GM12878 (cell line): ENCODE data around the gene ELMO3. TPM values are rescaled to one million over a fixed set of nuclear protein-coding genes. Genes with fewer than 3 reads are reported as not detected.

Source experiments
- BACH1 ChIP-seq: fragments of 450-650 bp; IDR thresholded peaks from 2 replicates; pipeline ENCODE4 v1.6.1; 2017; ENCODE audit warnings: mild to moderate bottlenecking, borderline replicate concordance
- CHD2 ChIP-seq: IDR thresholded peaks from 2 replicates; pipeline ENCODE4 v1.6.1; 2011; ENCODE audit warnings: low read depth, low read length, improper control_type of control experiment, borderline replicate concordance
- CREM ChIP-seq: IDR thresholded peaks from 2 replicates; pipeline ENCODE4 v1.6.1; 2014; ENCODE audit warnings: antibody characterized with exemption, low read depth
- EGR1 ChIP-seq, 2 experiments: IDR thresholded peaks; 1 replicate in 1 of 2; 2 replicates in 1 of 2; pipeline ENCODE4 v1.6.1; 2011 to 2012; ENCODE audit warnings: low read depth in 2 of 2, low read length in 2 of 2, borderline replicate concordance in 1 of 2, mild to moderate bottlenecking in 1 of 2, moderate library complexity in 1 of 2
- FOS ChIP-seq: IDR thresholded peaks from 3 replicates; pipeline ENCODE4 v1.6.1; 2011; ENCODE audit warnings: borderline replicate concordance; ENCODE audit not compliant: insufficient read length; ENCODE audit errors: extremely low read depth
- LARP7 ChIP-seq: fragments of 450-650 bp; IDR thresholded peaks from 2 replicates; pipeline ENCODE4 v1.6.1; 2017; ENCODE audit warnings: mild to moderate bottlenecking
- NFYB ChIP-seq: IDR thresholded peaks from 2 replicates; pipeline ENCODE4 v1.6.1; 2011; ENCODE audit warnings: low read depth, mild to moderate bottlenecking, low read length, improper control_type of control experiment, moderate library complexity; ENCODE audit not compliant: insufficient read depth
- SREBF1 ChIP-seq: IDR thresholded peaks from 2 replicates; pipeline ENCODE4 v1.6.1; 2012; ENCODE audit warnings: mild to moderate bottlenecking, low read length
- SRF ChIP-seq, 2 experiments: IDR thresholded peaks; 2 replicates each; pipeline ENCODE4 v1.6.1; 2011; ENCODE audit warnings: low read depth in 2 of 2, low read length in 2 of 2, mild to moderate bottlenecking in 1 of 2, moderate library complexity in 1 of 2
- TBL1XR1 ChIP-seq: IDR thresholded peaks from 2 replicates; pipeline ENCODE4 v1.6.1; 2012; ENCODE audit warnings: low read depth, low read length, improper control_type of control experiment
- ZBED1 ChIP-seq: IDR thresholded peaks from 2 replicates; pipeline ENCODE4 v1.6.1; 2016; ENCODE audit warnings: borderline replicate concordance
- polyA plus RNA-seq, 11 experiments: library from polyadenylated mRNA; depleted of rRNA in 4 of 11; unstranded in 6 of 11; stranded (reverse) in 5 of 11; fragments of >200 nt; fragmentation: Nextera tagmentation in 4 of 11; fragmentation: Illumina TruSeq in 1 of 11; extraction: Ambion mirVana in 4 of 11; extraction: Trizol in 1 of 11; gene quantifications; 1 replicate in 1 of 11; 2 replicates in 10 of 11; pipeline versions ENCODE4 v1.2.1 to v1.2.3, GENCODE V29; 2011 to 2016; ENCODE audit warnings: inconsistent platforms in 2 of 11, missing spikeins in 2 of 11, low read depth in 1 of 11
- total RNA-seq, 4 experiments: library from RNA; depleted of rRNA in 3 of 4; stranded (reverse); fragments of >200 nt in 3 of 4; fragmentation: Illumina TruSeq in 1 of 4; extraction: Trizol in 1 of 4; gene quantifications; 2 replicates each; pipeline versions ENCODE4 v1.2.1 to v1.2.3, GENCODE V29; 2013 to 2021
- TF ChIP-seq, protein P1 (sequence below): fragments of 450-650 bp; IDR thresholded peaks from 2 replicates; pipeline ENCODE4 v1.6.1; 2016; ENCODE audit warnings: mild to moderate bottlenecking
- TF ChIP-seq, protein P2 (sequence below): fragments of 450-650 bp; IDR thresholded peaks from 2 replicates; pipeline ENCODE4 v1.6.1; 2017; ENCODE audit warnings: mild to moderate bottlenecking, moderate library complexity
- TF ChIP-seq, protein P3 (sequence below): fragments of 150-350 bp; IDR thresholded peaks from 2 replicates; pipeline ENCODE4 v1.6.1; 2016; ENCODE audit warnings: low read depth, low read length
- TF ChIP-seq, protein P4 (sequence below): IDR thresholded peaks from 2 replicates; pipeline ENCODE4 v1.6.1; 2012; ENCODE audit warnings: low read depth, low read length, improper control_type of control experiment

ELMO3 gene
- total and polyA plus RNA-seq, 10 of the 15 experiments (the other 5 are each of a cell fraction or from before 2014, with no cell fraction given) = 0.05 to 4.7 (median 0.96) TPM; not detected in 1

DNA sequence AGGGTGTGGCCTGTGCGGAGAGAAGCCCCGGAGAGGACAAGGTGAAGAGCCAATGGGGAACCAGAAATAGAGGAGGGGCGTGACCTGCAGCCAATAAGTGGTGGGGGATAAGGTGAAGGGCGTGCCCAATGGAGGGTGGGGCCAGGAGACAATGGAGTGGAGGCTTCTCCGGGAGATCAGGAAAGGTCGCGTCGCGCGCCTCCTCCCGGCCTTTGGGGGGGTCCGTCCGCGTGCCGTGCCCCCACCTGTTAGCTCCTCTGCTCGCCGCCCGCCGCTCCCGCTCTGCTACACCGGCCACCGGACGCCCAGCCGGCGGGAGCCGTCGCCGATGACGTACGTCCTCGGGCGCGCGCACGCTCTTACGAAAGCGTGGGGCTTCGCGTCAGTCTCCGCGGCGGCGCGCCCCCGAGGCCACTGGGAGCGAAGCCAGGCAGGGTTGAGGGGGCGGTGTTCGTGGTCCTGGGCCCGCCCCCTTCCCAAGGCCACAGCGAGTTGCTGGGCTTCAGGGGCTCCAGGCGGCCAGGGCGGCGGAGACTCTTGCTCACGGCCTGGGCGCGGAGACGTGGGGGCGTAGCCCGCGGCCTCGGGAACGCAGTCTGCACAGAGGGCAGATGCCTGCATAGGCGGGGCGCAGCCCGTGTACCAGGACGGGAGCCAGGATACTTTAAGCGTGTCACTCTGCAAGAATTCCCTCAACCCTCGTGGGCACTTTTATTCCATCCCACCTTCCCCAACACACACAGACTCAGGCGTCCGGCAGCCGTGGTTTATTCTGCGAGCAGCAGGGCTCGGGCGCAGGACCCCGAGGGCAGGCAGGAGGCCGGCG, 15.1 kb upstream of the ELMO3 start, which contains the start of gene MATCAP1 (continued):
- TF ChIP-seq BACH1 = peak; percentile 19; the same call in 1 of the 2 replicates
- peak; percentile 21; the same call in 1 of the 2 replicates for TF ChIP-seq LARP7
- TF ChIP-seq, protein P1, sequence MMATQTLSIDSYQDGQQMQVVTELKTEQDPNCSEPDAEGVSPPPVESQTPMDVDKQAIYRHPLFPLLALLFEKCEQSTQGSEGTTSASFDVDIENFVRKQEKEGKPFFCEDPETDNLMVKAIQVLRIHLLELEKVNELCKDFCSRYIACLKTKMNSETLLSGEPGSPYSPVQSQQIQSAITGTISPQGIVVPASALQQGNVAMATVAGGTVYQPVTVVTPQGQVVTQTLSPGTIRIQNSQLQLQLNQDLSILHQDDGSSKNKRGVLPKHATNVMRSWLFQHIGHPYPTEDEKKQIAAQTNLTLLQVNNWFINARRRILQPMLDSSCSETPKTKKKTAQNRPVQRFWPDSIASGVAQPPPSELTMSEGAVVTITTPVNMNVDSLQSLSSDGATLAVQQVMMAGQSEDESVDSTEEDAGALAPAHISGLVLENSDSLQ = peak; percentile 99
- peak; percentile 93 for TF ChIP-seq CHD2
- TF ChIP-seq, protein P2, sequence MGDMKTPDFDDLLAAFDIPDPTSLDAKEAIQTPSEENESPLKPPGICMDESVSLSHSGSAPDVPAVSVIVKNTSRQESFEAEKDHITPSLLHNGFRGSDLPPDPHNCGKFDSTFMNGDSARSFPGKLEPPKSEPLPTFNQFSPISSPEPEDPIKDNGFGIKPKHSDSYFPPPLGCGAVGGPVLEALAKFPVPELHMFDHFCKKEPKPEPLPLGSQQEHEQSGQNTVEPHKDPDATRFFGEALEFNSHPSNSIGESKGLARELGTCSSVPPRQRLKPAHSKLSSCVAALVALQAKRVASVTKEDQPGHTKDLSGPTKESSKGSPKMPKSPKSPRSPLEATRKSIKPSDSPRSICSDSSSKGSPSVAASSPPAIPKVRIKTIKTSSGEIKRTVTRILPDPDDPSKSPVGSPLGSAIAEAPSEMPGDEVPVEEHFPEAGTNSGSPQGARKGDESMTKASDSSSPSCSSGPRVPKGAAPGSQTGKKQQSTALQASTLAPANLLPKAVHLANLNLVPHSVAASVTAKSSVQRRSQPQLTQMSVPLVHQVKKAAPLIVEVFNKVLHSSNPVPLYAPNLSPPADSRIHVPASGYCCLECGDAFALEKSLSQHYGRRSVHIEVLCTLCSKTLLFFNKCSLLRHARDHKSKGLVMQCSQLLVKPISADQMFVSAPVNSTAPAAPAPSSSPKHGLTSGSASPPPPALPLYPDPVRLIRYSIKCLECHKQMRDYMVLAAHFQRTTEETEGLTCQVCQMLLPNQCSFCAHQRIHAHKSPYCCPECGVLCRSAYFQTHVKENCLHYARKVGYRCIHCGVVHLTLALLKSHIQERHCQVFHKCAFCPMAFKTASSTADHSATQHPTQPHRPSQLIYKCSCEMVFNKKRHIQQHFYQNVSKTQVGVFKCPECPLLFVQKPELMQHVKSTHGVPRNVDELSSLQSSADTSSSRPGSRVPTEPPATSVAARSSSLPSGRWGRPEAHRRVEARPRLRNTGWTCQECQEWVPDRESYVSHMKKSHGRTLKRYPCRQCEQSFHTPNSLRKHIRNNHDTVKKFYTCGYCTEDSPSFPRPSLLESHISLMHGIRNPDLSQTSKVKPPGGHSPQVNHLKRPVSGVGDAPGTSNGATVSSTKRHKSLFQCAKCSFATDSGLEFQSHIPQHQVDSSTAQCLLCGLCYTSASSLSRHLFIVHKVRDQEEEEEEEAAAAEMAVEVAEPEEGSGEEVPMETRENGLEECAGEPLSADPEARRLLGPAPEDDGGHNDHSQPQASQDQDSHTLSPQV = no peak
- no peak for TF ChIP-seq SRF (IDR thresholded peaks at IDR 0.05; ENCODE audit: low read depth in 2 of 2, low read length in 2 of 2)
- TF ChIP-seq NFYB = peak; percentile 95
- TF ChIP-seq, protein P3, sequence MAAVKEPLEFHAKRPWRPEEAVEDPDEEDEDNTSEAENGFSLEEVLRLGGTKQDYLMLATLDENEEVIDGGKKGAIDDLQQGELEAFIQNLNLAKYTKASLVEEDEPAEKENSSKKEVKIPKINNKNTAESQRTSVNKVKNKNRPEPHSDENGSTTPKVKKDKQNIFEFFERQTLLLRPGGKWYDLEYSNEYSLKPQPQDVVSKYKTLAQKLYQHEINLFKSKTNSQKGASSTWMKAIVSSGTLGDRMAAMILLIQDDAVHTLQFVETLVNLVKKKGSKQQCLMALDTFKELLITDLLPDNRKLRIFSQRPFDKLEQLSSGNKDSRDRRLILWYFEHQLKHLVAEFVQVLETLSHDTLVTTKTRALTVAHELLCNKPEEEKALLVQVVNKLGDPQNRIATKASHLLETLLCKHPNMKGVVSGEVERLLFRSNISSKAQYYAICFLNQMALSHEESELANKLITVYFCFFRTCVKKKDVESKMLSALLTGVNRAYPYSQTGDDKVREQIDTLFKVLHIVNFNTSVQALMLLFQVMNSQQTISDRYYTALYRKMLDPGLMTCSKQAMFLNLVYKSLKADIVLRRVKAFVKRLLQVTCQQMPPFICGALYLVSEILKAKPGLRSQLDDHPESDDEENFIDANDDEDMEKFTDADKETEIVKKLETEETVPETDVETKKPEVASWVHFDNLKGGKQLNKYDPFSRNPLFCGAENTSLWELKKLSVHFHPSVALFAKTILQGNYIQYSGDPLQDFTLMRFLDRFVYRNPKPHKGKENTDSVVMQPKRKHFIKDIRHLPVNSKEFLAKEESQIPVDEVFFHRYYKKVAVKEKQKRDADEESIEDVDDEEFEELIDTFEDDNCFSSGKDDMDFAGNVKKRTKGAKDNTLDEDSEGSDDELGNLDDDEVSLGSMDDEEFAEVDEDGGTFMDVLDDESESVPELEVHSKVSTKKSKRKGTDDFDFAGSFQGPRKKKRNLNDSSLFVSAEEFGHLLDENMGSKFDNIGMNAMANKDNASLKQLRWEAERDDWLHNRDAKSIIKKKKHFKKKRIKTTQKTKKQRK = no peak; the same call in 1 of the 2 replicates
- TF ChIP-seq, protein P4, sequence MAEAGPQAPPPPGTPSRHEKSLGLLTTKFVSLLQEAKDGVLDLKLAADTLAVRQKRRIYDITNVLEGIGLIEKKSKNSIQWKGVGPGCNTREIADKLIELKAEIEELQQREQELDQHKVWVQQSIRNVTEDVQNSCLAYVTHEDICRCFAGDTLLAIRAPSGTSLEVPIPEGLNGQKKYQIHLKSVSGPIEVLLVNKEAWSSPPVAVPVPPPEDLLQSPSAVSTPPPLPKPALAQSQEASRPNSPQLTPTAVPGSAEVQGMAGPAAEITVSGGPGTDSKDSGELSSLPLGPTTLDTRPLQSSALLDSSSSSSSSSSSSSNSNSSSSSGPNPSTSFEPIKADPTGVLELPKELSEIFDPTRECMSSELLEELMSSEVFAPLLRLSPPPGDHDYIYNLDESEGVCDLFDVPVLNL = 0 out of 2 replicates have a peak, but pooled peaks have one; percentile 42
- TF ChIP-seq TBL1XR1 = no peak
- TF ChIP-seq CREM = peak; percentile 88
- peak; percentile 73 for TF ChIP-seq FOS
- peak; percentile 75 to 84 for TF ChIP-seq EGR1 (IDR thresholded peaks at IDR 0.05; ENCODE audit: borderline replicate concordance in 1 of 2, low read depth in 2 of 2, low read length in 2 of 2)
- TF ChIP-seq ZBED1 = no peak
- no peak for TF ChIP-seq SREBF1
